ENCODE results near the gene TMEM135.

DNA sequence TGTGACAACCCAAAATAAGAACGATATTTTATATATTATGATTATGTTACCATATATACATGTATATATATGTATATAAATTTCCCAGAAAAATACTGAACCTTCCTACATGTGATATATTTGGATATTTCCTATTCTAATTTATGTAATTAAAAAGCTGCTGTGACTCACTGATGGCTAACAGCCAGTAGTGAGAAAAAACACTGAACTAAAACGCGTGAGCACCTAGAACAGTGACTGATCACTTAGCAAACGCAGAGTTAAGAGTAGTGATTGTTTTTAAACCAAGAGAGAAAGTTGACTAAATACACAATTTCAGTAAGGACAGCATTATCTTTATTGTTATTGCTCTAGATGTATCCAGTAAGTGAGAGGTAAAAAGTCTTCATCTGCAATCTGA is 213.8 kb downstream of the TMEM135 start:
- TF ChIP-seq TCF12 (IDR thresholded peaks at IDR 0.05; ENCODE audit: low read depth) = no peak
- TF ChIP-seq YY1 (IDR thresholded peaks at IDR 0.05; ENCODE audit: low read depth) = no peak
- TF ChIP-seq NFIC (IDR thresholded peaks at IDR 0.05) = no peak
- no peak for TF ChIP-seq FOXM1 (IDR thresholded peaks at IDR 0.05; ENCODE audit: borderline replicate concordance, low read depth)
- TF ChIP-seq CEBPB (IDR thresholded peaks at IDR 0.05) = no peak
